Neural progenitor cell (in vitro differentiated cells): ENCODE data around the gene ANGPTL2.

Source experiments
- EZH2 ChIP-seq: fragments of 200-600 bp; sonication (generic); IDR thresholded peaks from 2 replicates; pipeline ENCODE4 v1.6.1; 2017; ENCODE audit warnings: antibody characterized with exemption, mild to moderate bottlenecking, moderate library complexity
- EZH2phosphoT487 ChIP-seq: fragments of 200-600 bp; sonication (generic); IDR thresholded peaks from 2 replicates; pipeline ENCODE4 v1.6.1; 2017; ENCODE audit warnings: antibody characterized with exemption

- TF ChIP-seq EZH2phosphoT487: no peak
- no peak for TF ChIP-seq EZH2
Measured at GRCh38 chr9:127056446-127056845, 66.0 kb downstream of the ANGPTL2 start.
